HG03045 (cell line): Measurements from ENCODE around the gene IFT122.

ENCODE experiments used
- ATAC-seq: cut with Tn5 transposase; IDR thresholded peaks from one replicate; pipeline ENCODE4 v1.9.1; 2021; ENCODE audit warnings: mild to moderate bottlenecking, moderate library complexity; ENCODE audit not compliant: unreplicated experiment

IFT122 gene

GRCh38 chr3:129555616-129556357, 115.8 kb downstream of the IFT122 start:
- no peak for ATAC-seq

GRCh38 chr3:129556358-129556695, 116.3 kb downstream of the IFT122 start:
- ATAC-seq, result no peak

- ATAC-seq, result no peak
Observed at GRCh38 chr3:129556890-129557547, 117.0 kb downstream of the IFT122 start.

GRCh38 chr3:129557548-129557894, 117.5 kb downstream of the IFT122 start:
- no peak for ATAC-seq

GRCh38 chr3:129558081-129558771, 118.2 kb downstream of the IFT122 start:
- ATAC-seq, result no peak

- ATAC-seq, result no peak
Observed at GRCh38 chr3:129558772-129559564, 118.9 kb downstream of the IFT122 start.

GRCh38 chr3:129559565-129560079, 119.6 kb downstream of the IFT122 start:
- no peak for ATAC-seq

GRCh38 chr3:129560269-129560787, 120.3 kb downstream of the IFT122 start:
- ATAC-seq, result no peak

- ATAC-seq, result no peak
Observed at GRCh38 chr3:129560911-129561594, 121.0 kb downstream of the IFT122 start.

GRCh38 chr3:129561619-129562248, 121.7 kb downstream of the IFT122 start:
- no peak for ATAC-seq

- ATAC-seq, result no peak
Observed at GRCh38 chr3:129562803-129563202, 122.8 kb downstream of the IFT122 start.

- ATAC-seq, result no peak
Observed at GRCh38 chr3:129563332-129563731, 123.3 kb downstream of the IFT122 start.

GRCh38 chr3:129563850-129564535, 124.0 kb downstream of the IFT122 start:
- no peak for ATAC-seq

GRCh38 chr3:129564981-129565644, 125.1 kb downstream of the IFT122 start:
- ATAC-seq, result no peak

- no peak for ATAC-seq
Observed at GRCh38 chr3:129565902-129566301, 125.9 kb downstream of the IFT122 start.

GRCh38 chr3:129567176-129567705, 127.2 kb downstream of the IFT122 start:
- no peak for ATAC-seq

GRCh38 chr3:129567939-129568338, 127.9 kb downstream of the IFT122 start:
- ATAC-seq, result no peak

GRCh38 chr3:129569856-129570255, 129.8 kb downstream of the IFT122 start:
- ATAC-seq, result no peak
